Vagina (tissue), 2 donors: ENCODE data around the gene MAML2. TPM values are rescaled to one million over a fixed set of nuclear protein-coding genes. Genes with fewer than 3 reads are reported as not detected.

ENCODE experiments used
- DNase-seq, 2 donors: peaks; one replicate each; pipeline ENCODE4 v3.0.0-alpha.2; 2017; ENCODE audit errors: extremely low spot score in 2 of 2
- H3K27ac ChIP-seq: fragments of 200-600 bp; sonication (generic); one replicate; pipeline ENCODE4 v1.5.1; 2019
- H3K27me3 ChIP-seq: fragments of 200-600 bp; sonication (generic); one replicate; pipeline ENCODE4 v1.5.1; 2019
- H3K36me3 ChIP-seq, 2 donors: fragments of 200-600 bp; sonication (generic); one replicate each; pipeline ENCODE4 v1.5.1; 2017 to 2019
- H3K4me1 ChIP-seq: fragments of 200-600 bp; sonication (generic); one replicate; pipeline ENCODE4 v1.5.1; 2019
- H3K4me3 ChIP-seq, 2 donors: fragments of 200-600 bp; sonication (generic); 1 replicate in 1 of 2; 2 replicates in 1 of 2; pipeline ENCODE4 v1.5.1; 2016 to 2019
- H3K9me3 ChIP-seq: fragments of 200-600 bp; sonication (generic); one replicate; pipeline ENCODE4 v1.5.1; 2019
- POLR2A ChIP-seq, 2 donors: fragments of 450-650 bp; IDR thresholded peaks; one replicate each; pipeline ENCODE4 v1.6.1; 2017; ENCODE audit warnings: antibody characterized with exemption in 2 of 2, mild to moderate bottlenecking in 2 of 2, moderate library complexity in 2 of 2
- POLR2AphosphoS5 ChIP-seq, 2 donors: sonication (generic); formaldehyde crosslinking; IDR thresholded peaks; one replicate each; pipeline ENCODE4 v1.9.0; 2017; ENCODE audit warnings: antibody characterized with exemption in 2 of 2, mild to moderate bottlenecking in 2 of 2, low read depth in 1 of 2; ENCODE audit not compliant: insufficient read depth in 1 of 2
- intact Hi-C: fragments of 100-400 bp; cut with DNase I; formaldehyde crosslinking; loops from one replicate; pipeline ENCODE4 v1.15.1; 2023
- total RNA-seq: library from RNA; depleted of rRNA; stranded (reverse); fragments of >200 nt; gene quantifications from one replicate; pipeline ENCODE4 v1.2.3, GENCODE V29; 2016
- TF ChIP-seq, protein P1 (sequence below), 3 experiments: fragments of 450-650 bp in 2 of 3; fragments of 200-600 bp in 1 of 3; sonication (generic) in 1 of 3; IDR thresholded peaks; one replicate each; pipeline ENCODE4 v1.5.1; 2017 to 2019; ENCODE audit warnings: antibody characterized with exemption in 3 of 3, mild to moderate bottlenecking in 2 of 3, moderate library complexity in 2 of 3

The MAML2 gene
- total RNA-seq, 1 donor from 2014 or later, result 36.3 TPM

DNA sequence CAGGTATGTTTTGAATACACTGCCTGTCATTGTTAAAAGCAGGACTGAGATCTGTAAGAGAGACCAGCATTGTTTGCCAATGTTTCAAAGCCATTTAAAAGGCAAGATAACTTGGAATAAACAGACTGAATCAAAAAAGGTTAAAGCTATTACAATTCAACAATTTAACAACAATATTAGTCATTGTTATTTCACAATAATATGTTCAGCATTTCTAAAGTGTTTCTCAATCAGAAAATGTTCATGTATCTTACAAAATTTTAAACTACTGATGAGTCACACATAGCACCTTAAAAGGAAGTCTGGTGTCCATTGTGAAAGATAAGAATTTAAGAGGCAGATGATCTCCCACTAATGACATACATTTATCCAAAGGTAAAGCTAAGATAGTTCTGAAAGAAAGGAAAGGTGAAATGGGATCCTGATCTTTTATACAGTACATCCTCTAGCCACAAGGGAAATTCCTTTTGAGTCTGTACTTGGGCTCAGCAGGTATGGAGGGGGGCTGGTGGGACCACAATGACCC, 79.7 kb downstream of the MAML2 start:
- Histone ChIP-seq H3K4me1 (peaks cover 82% of the 10 kb centered on the region), H3K36me3 (no peaks in the 10 kb centered on the region), H3K27me3 (no peaks in the 10 kb centered on the region), H3K9me3 (no peaks in the 10 kb centered on the region), H3K27ac (peak overlapping the region; percentile 69), H3K4me3 (no peak overlapping the region)
- TF ChIP-seq POLR2AphosphoS5 (IDR thresholded peaks at IDR 0.05; ENCODE audit: insufficient read depth in 1 of 2, low read depth in 1 of 2) (peak; percentile 44 to 90), POLR2A (IDR thresholded peaks at IDR 0.05) (no peak)
- TF ChIP-seq, protein P1, sequence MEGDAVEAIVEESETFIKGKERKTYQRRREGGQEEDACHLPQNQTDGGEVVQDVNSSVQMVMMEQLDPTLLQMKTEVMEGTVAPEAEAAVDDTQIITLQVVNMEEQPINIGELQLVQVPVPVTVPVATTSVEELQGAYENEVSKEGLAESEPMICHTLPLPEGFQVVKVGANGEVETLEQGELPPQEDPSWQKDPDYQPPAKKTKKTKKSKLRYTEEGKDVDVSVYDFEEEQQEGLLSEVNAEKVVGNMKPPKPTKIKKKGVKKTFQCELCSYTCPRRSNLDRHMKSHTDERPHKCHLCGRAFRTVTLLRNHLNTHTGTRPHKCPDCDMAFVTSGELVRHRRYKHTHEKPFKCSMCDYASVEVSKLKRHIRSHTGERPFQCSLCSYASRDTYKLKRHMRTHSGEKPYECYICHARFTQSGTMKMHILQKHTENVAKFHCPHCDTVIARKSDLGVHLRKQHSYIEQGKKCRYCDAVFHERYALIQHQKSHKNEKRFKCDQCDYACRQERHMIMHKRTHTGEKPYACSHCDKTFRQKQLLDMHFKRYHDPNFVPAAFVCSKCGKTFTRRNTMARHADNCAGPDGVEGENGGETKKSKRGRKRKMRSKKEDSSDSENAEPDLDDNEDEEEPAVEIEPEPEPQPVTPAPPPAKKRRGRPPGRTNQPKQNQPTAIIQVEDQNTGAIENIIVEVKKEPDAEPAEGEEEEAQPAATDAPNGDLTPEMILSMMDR (IDR thresholded peaks at IDR 0.05), result peak in 1 of 3 experiments; percentile 14
- DNase-seq, result no peak
- intact Hi-C loops, result no loop called here

GRCh38 chr11:96260532-96260931, 82.5 kb downstream of the MAML2 start:
- intact Hi-C loops, result no loop called here
- DNase-seq, result no peak
- peaks cover 90% of the 10 kb centered on the region for H3K4me1 ChIP-seq
- no peaks in the 10 kb centered on the region for H3K36me3 ChIP-seq
- H3K9me3 ChIP-seq, result no peaks in the 10 kb centered on the region
- no peak overlapping the region for H3K4me3 ChIP-seq
- no peaks in the 10 kb centered on the region for H3K27me3 ChIP-seq
- H3K27ac ChIP-seq, result no peak overlapping the region
- TF ChIP-seq POLR2A (IDR thresholded peaks at IDR 0.05), result no peak
- TF ChIP-seq, protein P1 (IDR thresholded peaks at IDR 0.05), result no peak
- TF ChIP-seq POLR2AphosphoS5 (IDR thresholded peaks at IDR 0.05; ENCODE audit: insufficient read depth in 1 of 2, low read depth in 1 of 2), result no peak

- TF ChIP-seq, protein P1 (IDR thresholded peaks at IDR 0.05), result no peak
- TF ChIP-seq POLR2A (IDR thresholded peaks at IDR 0.05) (no peak), POLR2AphosphoS5 (IDR thresholded peaks at IDR 0.05; ENCODE audit: insufficient read depth in 1 of 2, low read depth in 1 of 2) (no peak)
- H3K9me3 ChIP-seq, result no peaks in the 10 kb centered on the region
- no peak overlapping the region for H3K4me3 ChIP-seq
- no peaks in the 10 kb centered on the region for H3K27me3 ChIP-seq
- peak overlapping the region; percentile 66 for H3K27ac ChIP-seq
- no peaks in the 10 kb centered on the region for H3K36me3 ChIP-seq
- no peak for DNase-seq
- peaks cover 86% of the 10 kb centered on the region for H3K4me1 ChIP-seq
- intact Hi-C loops, result no loop called here
These were observed 82.9 kb downstream of the MAML2 start for GRCh38 chr11:96260067-96260511.

DNA sequence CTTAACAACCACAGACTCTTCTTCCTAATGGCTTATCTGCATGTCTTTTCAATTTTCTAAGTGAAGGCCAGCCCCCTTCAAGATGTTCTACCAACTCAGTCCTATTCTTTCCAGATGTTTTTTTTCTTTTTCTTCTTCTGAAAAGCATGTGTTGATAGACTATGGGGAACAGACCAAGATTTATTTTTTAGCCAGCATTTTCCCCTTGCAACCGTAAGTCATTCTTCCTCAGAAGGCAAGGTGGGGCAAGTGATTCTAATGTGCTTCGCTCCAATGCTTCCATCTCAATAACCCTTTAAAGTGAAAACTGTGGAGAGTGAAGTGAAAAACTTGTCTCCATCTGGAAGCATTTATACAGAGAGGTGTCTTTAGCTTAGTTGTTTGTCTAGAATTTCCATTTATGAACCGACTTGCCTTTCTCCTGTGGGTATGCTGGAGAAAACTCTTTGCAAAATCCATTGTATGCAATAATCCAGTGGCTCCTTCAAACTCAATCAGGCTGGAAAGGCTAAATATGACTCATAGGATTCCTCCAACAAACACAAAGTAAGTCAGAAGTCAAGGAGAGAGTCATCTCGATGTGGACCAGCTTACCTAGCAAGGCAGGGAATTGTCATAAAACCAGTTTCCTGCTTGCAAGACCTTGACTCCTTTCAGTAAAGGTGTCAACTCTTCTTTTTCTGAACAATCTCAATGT, 83.7 kb downstream of the MAML2 start:
- no peak for TF ChIP-seq POLR2A (IDR thresholded peaks at IDR 0.05)
- peak in 1 of 2 donors; percentile 17 for TF ChIP-seq POLR2AphosphoS5 (IDR thresholded peaks at IDR 0.05; ENCODE audit: insufficient read depth in 1 of 2, low read depth in 1 of 2)
- Histone ChIP-seq H3K27me3 (no peaks in the 10 kb centered on the region), H3K36me3 (no peaks in the 10 kb centered on the region), H3K9me3 (no peaks in the 10 kb centered on the region), H3K4me1 (peaks cover 86% of the 10 kb centered on the region), H3K4me3 (no peak overlapping the region), H3K27ac (peak overlapping the region; percentile 66)
- intact Hi-C loops, result no loop called here
- no peak for DNase-seq

- Histone ChIP-seq H3K27ac (peak overlapping the region; percentile 66), H3K27me3 (no peaks in the 10 kb centered on the region), H3K4me1 (peaks cover 81% of the 10 kb centered on the region), H3K9me3 (no peaks in the 10 kb centered on the region), H3K36me3 (no peaks in the 10 kb centered on the region), H3K4me3 (no peak overlapping the region)
- TF ChIP-seq POLR2AphosphoS5 (IDR thresholded peaks at IDR 0.05; ENCODE audit: insufficient read depth in 1 of 2, low read depth in 1 of 2), result no peak
- TF ChIP-seq, protein P1 (IDR thresholded peaks at IDR 0.05), result no peak
- TF ChIP-seq POLR2A (IDR thresholded peaks at IDR 0.05), result no peak
- intact Hi-C loops, result no loop called here
- DNase-seq, result no peak
These were observed 84.7 kb downstream of the MAML2 start for GRCh38 chr11:96257972-96258934.
